ENCODE results near the gene FYN.

FYN gene

DNA sequence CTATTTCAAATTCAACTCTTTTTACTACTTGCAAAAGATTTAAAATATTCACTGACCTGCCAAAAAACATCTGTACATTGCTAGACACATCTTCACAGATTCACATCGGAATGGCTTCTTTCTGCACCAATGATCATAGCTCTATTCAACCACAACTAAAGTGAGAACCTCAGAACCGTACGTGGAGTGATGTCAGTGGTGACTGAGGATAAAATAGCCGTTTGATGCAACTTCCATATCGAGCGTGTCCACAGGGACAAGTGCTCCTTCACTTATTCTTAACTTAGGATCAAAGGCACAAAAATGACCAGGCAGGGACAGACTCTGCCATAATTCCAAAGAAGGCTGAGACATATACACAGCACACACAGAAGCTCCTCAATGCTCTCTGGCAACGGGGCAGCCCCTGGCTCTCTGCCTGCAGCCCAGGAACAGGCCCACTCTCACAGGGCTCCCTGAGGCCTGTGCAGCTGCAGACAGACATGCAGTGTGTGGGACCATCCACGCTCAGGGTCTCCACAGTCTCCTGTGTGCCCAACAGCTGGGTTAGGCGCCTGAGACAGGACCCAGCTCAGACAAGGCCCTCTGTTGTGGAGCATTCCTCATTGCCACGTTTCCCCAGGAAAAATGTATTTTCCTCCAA, 22.8 kb downstream of the FYN start:
- Histone ChIP-seq H3K4me3 (ENCODE audit: low read length) (no peak overlapping the region), H4K20me1 (ENCODE audit: control insufficient read depth, insufficient read depth, low read depth, low read length) (peaks cover 10% of the 10 kb centered on the region; the same call in 1 of the 2 replicates), H3K27ac (ENCODE audit: low read depth, low read length) (no peak overlapping the region), H3K9me3 (ENCODE audit: control insufficient read depth, insufficient read depth, low read length) (no peaks in the 10 kb centered on the region), H3K79me2 (ENCODE audit: control insufficient read depth, low read length) (no peaks in the 10 kb centered on the region), H3K4me1 (ENCODE audit: control insufficient read depth, low read length) (peaks cover 10% of the 10 kb centered on the region), H3K9me2 (replicated peaks; ENCODE audit: control insufficient read depth, low read length) (no peaks in the 10 kb centered on the region), H3K36me3 (ENCODE audit: control insufficient read depth, low read length) (no peaks in the 10 kb centered on the region), H3F3A (ENCODE audit: control insufficient read depth, insufficient read depth) (no peaks in the 10 kb centered on the region), H3K27me3 (ENCODE audit: control insufficient read depth, low read length) (no peaks in the 10 kb centered on the region), H3K4me2 (ENCODE audit: low read length) (peak overlapping the region; percentile 9)
- TF ChIP-seq, protein P1, sequence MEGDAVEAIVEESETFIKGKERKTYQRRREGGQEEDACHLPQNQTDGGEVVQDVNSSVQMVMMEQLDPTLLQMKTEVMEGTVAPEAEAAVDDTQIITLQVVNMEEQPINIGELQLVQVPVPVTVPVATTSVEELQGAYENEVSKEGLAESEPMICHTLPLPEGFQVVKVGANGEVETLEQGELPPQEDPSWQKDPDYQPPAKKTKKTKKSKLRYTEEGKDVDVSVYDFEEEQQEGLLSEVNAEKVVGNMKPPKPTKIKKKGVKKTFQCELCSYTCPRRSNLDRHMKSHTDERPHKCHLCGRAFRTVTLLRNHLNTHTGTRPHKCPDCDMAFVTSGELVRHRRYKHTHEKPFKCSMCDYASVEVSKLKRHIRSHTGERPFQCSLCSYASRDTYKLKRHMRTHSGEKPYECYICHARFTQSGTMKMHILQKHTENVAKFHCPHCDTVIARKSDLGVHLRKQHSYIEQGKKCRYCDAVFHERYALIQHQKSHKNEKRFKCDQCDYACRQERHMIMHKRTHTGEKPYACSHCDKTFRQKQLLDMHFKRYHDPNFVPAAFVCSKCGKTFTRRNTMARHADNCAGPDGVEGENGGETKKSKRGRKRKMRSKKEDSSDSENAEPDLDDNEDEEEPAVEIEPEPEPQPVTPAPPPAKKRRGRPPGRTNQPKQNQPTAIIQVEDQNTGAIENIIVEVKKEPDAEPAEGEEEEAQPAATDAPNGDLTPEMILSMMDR (IDR thresholded peaks at IDR 0.05; ENCODE audit: low read depth, low read length, poor library complexity, severe bottlenecking), result no peak
- TF ChIP-seq EZH2phosphoT487 (IDR thresholded peaks at IDR 0.05; ENCODE audit: borderline replicate concordance, low read length), result no peak

DNA sequence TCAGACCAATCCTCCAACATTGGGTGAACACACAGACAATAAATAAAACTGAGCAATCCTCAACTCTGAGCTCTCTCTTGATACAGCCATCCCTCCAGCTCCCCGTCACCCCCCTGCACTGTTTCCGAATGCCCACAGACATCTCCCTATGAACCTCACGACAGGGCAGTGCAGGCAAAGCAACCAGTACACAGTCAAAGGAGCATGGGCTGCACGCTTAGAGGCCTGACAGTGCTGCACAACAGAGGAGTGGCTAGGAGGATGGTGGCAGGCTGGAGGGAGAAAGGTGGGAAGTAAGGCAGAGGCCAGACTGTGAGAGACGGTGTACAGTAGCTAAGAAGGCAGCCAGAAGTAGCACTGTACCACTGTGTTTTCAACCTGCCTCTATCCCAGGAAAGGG, 24.0 kb downstream of the FYN start:
- no peaks in the 10 kb centered on the region for H3K9me3 ChIP-seq (ENCODE audit: control insufficient read depth, insufficient read depth, low read length)
- no peak overlapping the region for H3K27ac ChIP-seq (ENCODE audit: low read depth, low read length)
- H3K4me3 ChIP-seq (ENCODE audit: low read length), result no peak overlapping the region
- peaks cover 10% of the 10 kb centered on the region; the same call in 1 of the 2 replicates for H4K20me1 ChIP-seq (ENCODE audit: control insufficient read depth, insufficient read depth, low read depth, low read length)
- no peak for TF ChIP-seq EZH2phosphoT487 (IDR thresholded peaks at IDR 0.05; ENCODE audit: borderline replicate concordance, low read length)
- TF ChIP-seq, protein P1 (IDR thresholded peaks at IDR 0.05; ENCODE audit: low read depth, low read length, poor library complexity, severe bottlenecking), result no peak
- H3K79me2 ChIP-seq (ENCODE audit: control insufficient read depth, low read length), result no peaks in the 10 kb centered on the region
- no peaks in the 10 kb centered on the region; the same call in 1 of the 2 replicates for H3F3A ChIP-seq (ENCODE audit: control insufficient read depth, insufficient read depth)
- peaks cover 20% of the 10 kb centered on the region for H3K4me1 ChIP-seq (ENCODE audit: control insufficient read depth, low read length)
- no peaks in the 10 kb centered on the region for H3K9me2 ChIP-seq (replicated peaks; ENCODE audit: control insufficient read depth, low read length)
- H3K36me3 ChIP-seq (ENCODE audit: control insufficient read depth, low read length), result no peaks in the 10 kb centered on the region
- H3K4me2 ChIP-seq (ENCODE audit: low read length), result no peak overlapping the region
- no peaks in the 10 kb centered on the region for H3K27me3 ChIP-seq (ENCODE audit: control insufficient read depth, low read length)

DNA sequence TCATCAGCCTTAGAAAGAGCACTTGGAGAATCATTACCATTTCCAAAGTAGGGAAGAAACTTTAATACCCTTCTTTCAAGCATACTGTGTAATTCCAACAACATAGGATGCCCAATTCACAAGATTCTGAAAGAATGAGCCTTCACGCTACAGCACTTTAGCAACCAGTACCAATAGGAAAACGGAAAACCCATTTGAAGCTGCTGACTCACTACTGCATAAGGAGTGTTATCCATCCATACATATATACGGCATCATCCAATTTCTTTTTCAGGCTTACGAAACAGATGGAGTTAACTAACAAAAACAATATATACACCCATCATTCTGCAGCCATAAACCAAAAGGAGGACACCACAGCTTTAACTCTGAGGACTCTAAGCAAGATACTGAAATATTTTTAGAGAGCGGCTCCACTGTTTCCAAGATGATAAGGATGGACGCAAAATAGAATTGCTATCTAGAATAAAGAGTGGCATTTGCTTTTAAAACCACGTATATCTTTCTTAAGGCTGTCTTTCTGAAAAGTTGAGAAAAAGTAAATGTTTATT, 24.9 kb downstream of the FYN start:
- no peaks in the 10 kb centered on the region for H3K79me2 ChIP-seq (ENCODE audit: control insufficient read depth, low read length)
- H3F3A ChIP-seq (ENCODE audit: control insufficient read depth, insufficient read depth), result no peaks in the 10 kb centered on the region; the same call in 1 of the 2 replicates
- H3K36me3 ChIP-seq (ENCODE audit: control insufficient read depth, low read length), result no peaks in the 10 kb centered on the region
- peaks cover 6% of the 10 kb centered on the region; the same call in 1 of the 2 replicates for H4K20me1 ChIP-seq (ENCODE audit: control insufficient read depth, insufficient read depth, low read depth, low read length)
- no peaks in the 10 kb centered on the region for H3K9me2 ChIP-seq (replicated peaks; ENCODE audit: control insufficient read depth, low read length)
- H3K9me3 ChIP-seq (ENCODE audit: control insufficient read depth, insufficient read depth, low read length), result no peaks in the 10 kb centered on the region
- H3K4me1 ChIP-seq (ENCODE audit: control insufficient read depth, low read length), result peaks cover 23% of the 10 kb centered on the region
- no peak for TF ChIP-seq EZH2phosphoT487 (IDR thresholded peaks at IDR 0.05; ENCODE audit: borderline replicate concordance, low read length)
- TF ChIP-seq, protein P1 (IDR thresholded peaks at IDR 0.05; ENCODE audit: low read depth, low read length, poor library complexity, severe bottlenecking), result no peak
- H3K27me3 ChIP-seq (ENCODE audit: control insufficient read depth, low read length), result no peaks in the 10 kb centered on the region
- H3K27ac ChIP-seq (ENCODE audit: low read depth, low read length), result no peak overlapping the region
- H3K4me2 ChIP-seq (ENCODE audit: low read length), result no peak overlapping the region
- H3K4me3 ChIP-seq (ENCODE audit: low read length), result no peak overlapping the region

Measured in DOHH2 (cell line).